Loucy (cell line): Measurements from ENCODE around the gene LILRB3.

Source experiments
- CTCF ChIP-seq: fragments of 200-600 bp; sonication (generic); conservative IDR thresholded peaks from 2 replicates; pipeline ENCODE4 v1.5.1; 2014; ENCODE audit warnings: mild to moderate bottlenecking, antibody characterized with exemption, low read length
- EZH2phosphoT487 ChIP-seq: fragments of 200-600 bp; IDR thresholded peaks from 2 replicates; pipeline ENCODE4 v1.6.1; 2018; ENCODE audit warnings: antibody characterized with exemption, mild to moderate bottlenecking, moderate library complexity, borderline replicate concordance

DNA sequence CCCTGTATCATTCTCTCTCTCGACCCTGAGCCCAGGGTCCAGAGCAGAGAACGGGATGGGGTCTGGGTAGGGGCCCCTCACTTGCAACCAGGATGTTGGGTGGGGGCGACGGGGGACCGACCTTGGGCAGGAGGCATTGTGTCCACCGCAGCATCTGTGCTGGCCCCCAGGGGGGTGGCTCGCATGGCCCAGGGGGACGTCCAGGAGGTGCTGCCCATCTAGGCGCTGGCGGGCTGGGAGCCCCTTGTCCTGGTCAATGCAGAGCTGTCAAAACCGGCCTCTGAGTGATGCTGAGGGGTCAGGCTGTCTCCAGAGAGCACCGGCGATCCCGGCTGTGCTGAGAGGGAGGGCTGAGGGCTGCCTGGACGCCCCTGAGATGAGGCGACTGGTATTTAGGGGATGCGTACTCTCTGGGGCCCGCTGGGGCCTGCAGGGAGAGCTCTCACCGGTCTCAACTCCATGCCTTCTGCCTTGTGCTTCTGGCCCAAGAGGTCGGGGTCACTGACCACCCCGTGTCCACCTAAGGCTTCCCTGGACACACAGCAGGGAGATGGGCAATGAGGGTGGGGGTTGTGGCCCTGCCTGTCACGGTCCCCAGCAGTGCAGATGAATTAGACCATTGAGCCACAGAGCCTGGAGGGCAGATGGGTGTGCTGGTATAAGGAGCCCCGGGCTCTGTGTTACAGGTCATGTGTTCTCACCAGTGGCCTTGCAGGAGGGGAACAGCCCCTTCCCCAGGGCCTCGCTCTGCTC is 13.6 kb downstream of the LILRB3 start:
- TF ChIP-seq CTCF (no peak), EZH2phosphoT487 (no peak)
